K562 (cell line): ENCODE results near the gene OTULIN. TPM values are rescaled to one million over a fixed set of nuclear protein-coding genes. Genes with fewer than 3 reads are reported as not detected.

Source experiments
- ATAC-seq: fragments of 200-7000 bp; cut with Tn5 transposase; 3 replicates; pipeline ENCODE4 v1.9.1; 2020; ENCODE audit warnings: moderate library complexity
- BruUV-seq: library from RNA; stranded (reverse); fragments of 400-500 nt; replicated peaks from 2 replicates; lab custom pipeline; 2021; lab: Mats Ljungman, UMichigan
- CTCF ChIA-PET: fragments of 300-600 bp; formaldehyde crosslinking; extraction: SDS; loops from one replicate; lab custom pipeline; 2021; ENCODE audit warnings: low intra/inter-chr PET ratio; lab: Yijun Ruan, JAX
- POLR2A ChIA-PET: fragments of 300-600, 350-650 bp; sonication (Branson Sonifier 250); formaldehyde crosslinking; extraction: SDS; loops from one replicate; lab custom pipeline; 2021; ENCODE audit warnings: antibody characterized with exemption, inconsistent platforms; lab: Yijun Ruan, JAX
- DNase-seq, 4 experiments: peaks; one replicate each; pipeline versions ENCODE4 v3.0.0 to v3.0.0-alpha.2; 2011 to 2018; ENCODE audit warnings: low spot score in 3 of 4, mixed read lengths in 3 of 4; ENCODE audit errors: extremely low read depth in 1 of 4
- FAIRE-seq: peaks from 2 replicates; lab custom pipeline; 2011; peaks lifted over from hg19 to GRCh38; lab: Jason Lieb, UNC
- H2AFZ ChIP-seq: 2 replicates; pipeline ENCODE4 v1.6.0; 2011; ENCODE audit warnings: low read depth, low read length, control low read depth, inconsistent platforms
- H3K27ac ChIP-seq: fragments of 200-600 bp; 3 replicates; pipeline ENCODE4 v1.8.0; 2011; ENCODE audit warnings: low read depth, mild to moderate bottlenecking, control low read depth, inconsistent platforms, low read length, moderate library complexity, mixed read lengths; ENCODE audit errors: extremely low read depth
- H3K27me3 ChIP-seq, 2 experiments: fragments of 300-600 bp in 1 of 2; 2 replicates in 1 of 2; 3 replicates in 1 of 2; pipeline versions ENCODE4 v1.6.0 to v1.8.0; 2011; ENCODE audit warnings: inconsistent platforms in 2 of 2, low read length in 2 of 2, mild to moderate bottlenecking in 1 of 2, mixed read lengths in 1 of 2, moderate library complexity in 1 of 2; ENCODE audit not compliant: control insufficient read depth in 2 of 2, insufficient read depth in 2 of 2
- H3K36me3 ChIP-seq: fragments of 300-600 bp; 3 replicates; pipeline ENCODE4 v1.8.0; 2011; ENCODE audit warnings: mild to moderate bottlenecking, low read length, inconsistent platforms; ENCODE audit not compliant: control insufficient read depth, insufficient read depth
- H3K4me1 ChIP-seq, 2 experiments: fragments of 200-600 bp in 1 of 2; replicated peaks in 1 of 2; 2 replicates in 1 of 2; 3 replicates in 1 of 2; pipeline versions ENCODE4 v1.5.1 to v1.8.0; 2011; ENCODE audit warnings: inconsistent platforms in 2 of 2, low read length in 2 of 2, mild to moderate bottlenecking in 1 of 2, mixed read lengths in 1 of 2, moderate library complexity in 1 of 2; ENCODE audit not compliant: control insufficient read depth in 2 of 2, insufficient read depth in 2 of 2
- H3K4me2 ChIP-seq: 2 replicates; pipeline ENCODE4 v1.6.1; 2011; ENCODE audit warnings: low read length, control low read depth, inconsistent platforms, mixed read lengths; ENCODE audit not compliant: insufficient read depth
- H3K4me3 ChIP-seq: fragments of 200-600 bp; sonication (generic), shearing (Covaris generic); 2 replicates; pipeline ENCODE4 v1.5.1; 2016; ENCODE audit warnings: control low read depth, inconsistent platforms
- H3K79me2 ChIP-seq: fragments of 200-600 bp; 3 replicates; pipeline ENCODE4 v1.8.0; 2011; ENCODE audit warnings: low read length, inconsistent platforms; ENCODE audit not compliant: control insufficient read depth, insufficient read depth
- H3K9ac ChIP-seq, 2 experiments: 2 replicates each; pipeline versions ENCODE4 v1.6.0 to v1.6.1; 2011; ENCODE audit warnings: low read depth in 2 of 2, low read length in 2 of 2, control low read depth in 1 of 2, inconsistent platforms in 1 of 2, mild to moderate bottlenecking in 1 of 2, mixed read lengths in 1 of 2; ENCODE audit not compliant: insufficient read depth in 1 of 2
- H3K9me1 ChIP-seq: one replicate; pipeline ENCODE4 v1.6.0; 2011; ENCODE audit warnings: inconsistent platforms, mild to moderate bottlenecking, low read length, moderate library complexity; ENCODE audit not compliant: control insufficient read depth, insufficient read depth
- H3K9me3 ChIP-seq: replicated peaks from 2 replicates; pipeline ENCODE4 v1.5.1; 2011; ENCODE audit warnings: low read depth, low read length, inconsistent platforms; ENCODE audit not compliant: control insufficient read depth, insufficient read depth
- H4K20me1 ChIP-seq: replicated peaks from 2 replicates; pipeline ENCODE4 v1.6.1; 2011; ENCODE audit warnings: low read length, inconsistent platforms, mixed read lengths; ENCODE audit not compliant: control insufficient read depth, insufficient read depth
- CHD4 ChIP-seq: fragments of 200-600 bp; sonication (generic); IDR thresholded peaks from 3 replicates; pipeline ENCODE4 v1.6.1; 2012; ENCODE audit warnings: low read depth, mild to moderate bottlenecking, mixed read lengths, low read length, inconsistent platforms; ENCODE audit not compliant: insufficient read depth, insufficient replicate concordance, poor library complexity, severe bottlenecking
- DPF2 ChIP-seq: fragments of 450-650 bp; IDR thresholded peaks from 2 replicates; pipeline ENCODE4 v1.6.1; 2016
- GATAD2A ChIP-seq: fragments of 450-650 bp; IDR thresholded peaks from 2 replicates; pipeline ENCODE4 v1.6.1; 2017
- NELFE ChIP-seq: IDR thresholded peaks from 2 replicates; pipeline ENCODE4 v1.6.1; 2011; ENCODE audit warnings: mild to moderate bottlenecking; ENCODE audit not compliant: insufficient read depth, insufficient read length
- NFE2 ChIP-seq: IDR thresholded peaks from 2 replicates; pipeline ENCODE4 v1.6.1; 2014; ENCODE audit warnings: antibody characterized with exemption, low read depth
- NONO ChIP-seq, 2 experiments: fragments of 200-400 bp in 1 of 2; fragments of 450-650 bp in 1 of 2; formaldehyde crosslinking in 1 of 2; IDR thresholded peaks; 2 replicates each; pipeline ENCODE4 v1.6.1; 2017; ENCODE audit warnings: low read depth in 2 of 2, mild to moderate bottlenecking in 2 of 2, moderate library complexity in 2 of 2, low read length in 1 of 2
- PCBP1 ChIP-seq: fragments of 200-400 bp; formaldehyde crosslinking; IDR thresholded peaks from 2 replicates; pipeline ENCODE4 v1.6.1; 2018; ENCODE audit warnings: mild to moderate bottlenecking, low read depth, low read length; ENCODE audit not compliant: poor library complexity, severe bottlenecking
- SMARCB1 ChIP-seq: IDR thresholded peaks from 2 replicates; pipeline ENCODE4 v1.6.1; 2011; ENCODE audit warnings: improper control_type of control experiment, low read depth; ENCODE audit not compliant: insufficient read length
- TFAM ChIP-seq: fragments of 250-450 bp; sonication (Bioruptor Pico); conservative IDR thresholded peaks from 2 replicates; pipeline ENCODE4 v1.5.0; 2021; ENCODE audit warnings: mild to moderate bottlenecking, moderate library complexity
- ZFX ChIP-seq: sonication (generic); formaldehyde crosslinking; IDR thresholded peaks from 2 replicates; pipeline ENCODE4 v1.8.0; 2022; ENCODE audit warnings: mild to moderate bottlenecking, missing genetic modification reagents, moderate library complexity
- ZNF143 ChIP-seq: sonication (generic); formaldehyde crosslinking; IDR thresholded peaks from 2 replicates; pipeline ENCODE4 v1.9.0; 2022; ENCODE audit warnings: mild to moderate bottlenecking, missing genetic modification reagents
- ZNF780A ChIP-seq: fragments of 250-450 bp; sonication (Bioruptor Pico); IDR thresholded peaks from 2 replicates; pipeline ENCODE4 v1.5.0; 2021; ENCODE audit warnings: mild to moderate bottlenecking
- WGBS: fragments of 100-300 bp; shearing (Covaris generic); methylation state at CpG from one replicate; pipeline ENCODE4 v1.1.6; 2016; ENCODE audit warnings: low coverage, mixed read lengths; ENCODE audit not compliant: insufficient coverage; ENCODE audit errors: missing lambda C conversion rate; 5-methylcytosine and 5-hydroxymethylcytosine counted together
- in situ Hi-C: fragments of 300-500 bp; cut with MboI; formaldehyde crosslinking; loops from 4 replicates; pipeline ENCODE4 v1.15.0; 2018; ENCODE audit warnings: inconsistent platforms, mixed read lengths
- intact Hi-C: fragments of 100-400 bp; cut with micrococcal nuclease; formaldehyde crosslinking; loops from 2 replicates; pipeline ENCODE4 v1.14.2; 2022
- polyA plus RNA-seq, 8 experiments: library from polyadenylated mRNA; depleted of rRNA in 4 of 8; stranded (reverse) in 5 of 8; unstranded in 3 of 8; fragments of >200 nt; fragmentation: Nextera tagmentation in 2 of 8; fragmentation: Illumina TruSeq in 1 of 8; extraction: Ambion mirVana in 2 of 8; extraction: Trizol in 1 of 8; gene quantifications; 2 replicates each; pipeline versions ENCODE4 v1.2.1 to v1.2.3, GENCODE V29; 2011 to 2014; ENCODE audit warnings: inconsistent platforms in 1 of 8, missing spikeins in 1 of 8
- total RNA-seq, 7 experiments: library from RNA; depleted of rRNA in 6 of 7; stranded (reverse); fragments of >200 nt in 6 of 7; fragmentation: Illumina TruSeq in 2 of 7; extraction: Trizol in 2 of 7; gene quantifications; 2 replicates each; pipeline versions ENCODE4 v1.2.1 to v1.2.3, GENCODE V29; 2011 to 2021; ENCODE audit warnings: low replicate concordance in 1 of 7
- TF ChIP-seq, protein P1 (sequence below): fragments of 450-650 bp; IDR thresholded peaks from 2 replicates; pipeline ENCODE4 v1.6.1; 2017; ENCODE audit warnings: antibody characterized with exemption, mild to moderate bottlenecking
- TF ChIP-seq, protein P2 (sequence below): IDR thresholded peaks from 2 replicates; pipeline ENCODE4 v1.6.1; 2014; ENCODE audit warnings: antibody characterized with exemption

OTULIN gene
- total and polyA plus RNA-seq, 9 of the 15 experiments (the other 6 are each of a cell fraction or from before 2014, with no cell fraction given) = 3.3 to 33.6 (median 20.1) TPM

DNA sequence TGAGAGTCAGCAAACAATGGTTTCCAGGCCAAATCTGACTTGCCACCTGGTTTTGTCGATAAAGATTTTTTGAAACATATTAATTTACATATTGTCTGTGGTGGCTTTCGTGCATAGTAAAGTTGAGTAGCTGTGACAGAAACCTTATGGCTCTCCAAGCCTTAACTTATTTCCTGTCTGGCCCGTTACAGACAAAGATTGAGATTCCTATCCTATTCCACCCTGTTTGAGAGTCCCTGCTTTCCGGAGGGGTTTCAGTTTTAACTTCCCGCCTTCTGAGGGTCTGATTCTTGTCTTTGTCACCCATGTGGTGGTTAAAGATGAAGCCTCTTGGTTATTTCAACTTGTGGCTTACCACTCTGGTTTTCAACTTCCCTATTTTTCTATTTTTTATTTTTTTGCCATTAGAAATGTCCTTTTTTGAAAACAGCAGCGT lies 11.4 kb downstream of the OTULIN start (continued):
- TF ChIP-seq, protein P1, sequence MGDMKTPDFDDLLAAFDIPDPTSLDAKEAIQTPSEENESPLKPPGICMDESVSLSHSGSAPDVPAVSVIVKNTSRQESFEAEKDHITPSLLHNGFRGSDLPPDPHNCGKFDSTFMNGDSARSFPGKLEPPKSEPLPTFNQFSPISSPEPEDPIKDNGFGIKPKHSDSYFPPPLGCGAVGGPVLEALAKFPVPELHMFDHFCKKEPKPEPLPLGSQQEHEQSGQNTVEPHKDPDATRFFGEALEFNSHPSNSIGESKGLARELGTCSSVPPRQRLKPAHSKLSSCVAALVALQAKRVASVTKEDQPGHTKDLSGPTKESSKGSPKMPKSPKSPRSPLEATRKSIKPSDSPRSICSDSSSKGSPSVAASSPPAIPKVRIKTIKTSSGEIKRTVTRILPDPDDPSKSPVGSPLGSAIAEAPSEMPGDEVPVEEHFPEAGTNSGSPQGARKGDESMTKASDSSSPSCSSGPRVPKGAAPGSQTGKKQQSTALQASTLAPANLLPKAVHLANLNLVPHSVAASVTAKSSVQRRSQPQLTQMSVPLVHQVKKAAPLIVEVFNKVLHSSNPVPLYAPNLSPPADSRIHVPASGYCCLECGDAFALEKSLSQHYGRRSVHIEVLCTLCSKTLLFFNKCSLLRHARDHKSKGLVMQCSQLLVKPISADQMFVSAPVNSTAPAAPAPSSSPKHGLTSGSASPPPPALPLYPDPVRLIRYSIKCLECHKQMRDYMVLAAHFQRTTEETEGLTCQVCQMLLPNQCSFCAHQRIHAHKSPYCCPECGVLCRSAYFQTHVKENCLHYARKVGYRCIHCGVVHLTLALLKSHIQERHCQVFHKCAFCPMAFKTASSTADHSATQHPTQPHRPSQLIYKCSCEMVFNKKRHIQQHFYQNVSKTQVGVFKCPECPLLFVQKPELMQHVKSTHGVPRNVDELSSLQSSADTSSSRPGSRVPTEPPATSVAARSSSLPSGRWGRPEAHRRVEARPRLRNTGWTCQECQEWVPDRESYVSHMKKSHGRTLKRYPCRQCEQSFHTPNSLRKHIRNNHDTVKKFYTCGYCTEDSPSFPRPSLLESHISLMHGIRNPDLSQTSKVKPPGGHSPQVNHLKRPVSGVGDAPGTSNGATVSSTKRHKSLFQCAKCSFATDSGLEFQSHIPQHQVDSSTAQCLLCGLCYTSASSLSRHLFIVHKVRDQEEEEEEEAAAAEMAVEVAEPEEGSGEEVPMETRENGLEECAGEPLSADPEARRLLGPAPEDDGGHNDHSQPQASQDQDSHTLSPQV = peak; percentile 35; the same call in 1 of the 2 replicates
- TF ChIP-seq SMARCB1 = no peak

DNA sequence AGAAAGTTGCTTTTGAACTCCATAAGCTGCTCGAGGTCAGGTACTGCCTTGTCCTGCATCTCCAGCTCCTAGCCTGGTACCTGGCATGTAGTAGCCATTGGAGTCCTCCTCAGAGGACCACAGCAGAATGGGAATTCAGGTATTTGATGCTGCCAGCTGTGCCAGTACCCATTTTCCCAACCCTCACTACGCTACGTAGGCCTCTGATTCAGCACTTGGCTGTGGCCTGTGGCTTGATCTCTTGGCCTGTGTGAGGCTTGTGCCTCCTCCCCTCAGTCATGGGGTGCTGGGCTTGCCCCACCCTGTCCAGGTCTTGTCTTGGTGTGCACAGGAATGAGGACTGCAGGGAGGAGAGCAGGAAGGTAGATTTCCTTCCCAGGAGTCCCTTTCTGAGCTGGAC lies 11.8 kb downstream of the OTULIN start:
- 0 out of 2 replicates have a peak, but pooled peaks cover 4% of the 10 kb centered on the region for H4K20me1 ChIP-seq
- H3K79me2 ChIP-seq = peaks cover 69% of the 10 kb centered on the region
- peaks cover 59% of the 10 kb centered on the region for H3K36me3 ChIP-seq
- 16% methylated on average over 3 of the region's 3 CpGs for WGBS
- H2AFZ ChIP-seq = peak overlapping the region; percentile 18
- in situ Hi-C loops = no loop called here
- peak overlapping the region; percentile 32 to 53; a peak in 3 of 4 replicates for H3K9ac ChIP-seq
- intact Hi-C loops = no loop called here
- ChIA-PET CTCF (no interaction called here), POLR2A (interaction anchor here (1.6 kb wide), 1 partner anchor 9 kb away, joined by 4 read pairs; no protein-coding TSS in a partner anchor)
- BruUV-seq = no TSS peak
- H3K4me2 ChIP-seq = peak overlapping the region; percentile 69
- DNase-seq = peak in 3 of 4 experiments; percentile 46 to 85 (median 77)
- no peak overlapping the region for H3K4me3 ChIP-seq
- H3K27me3 ChIP-seq = no peaks in the 10 kb centered on the region
- H3K9me3 ChIP-seq = no peaks in the 10 kb centered on the region
- peak overlapping the region; percentile 58; the same call in 2 of the 3 replicates for H3K27ac ChIP-seq
- peaks cover 5% of the 10 kb centered on the region for H3K9me1 ChIP-seq
- H3K4me1 ChIP-seq = peaks cover 5 to 21% of the 10 kb centered on the region in 2 experiments
- ATAC-seq = peak; percentile 95
- peak; percentile 82 for FAIRE-seq
- no peak for TF ChIP-seq GATAD2A
- TF ChIP-seq, protein P2, sequence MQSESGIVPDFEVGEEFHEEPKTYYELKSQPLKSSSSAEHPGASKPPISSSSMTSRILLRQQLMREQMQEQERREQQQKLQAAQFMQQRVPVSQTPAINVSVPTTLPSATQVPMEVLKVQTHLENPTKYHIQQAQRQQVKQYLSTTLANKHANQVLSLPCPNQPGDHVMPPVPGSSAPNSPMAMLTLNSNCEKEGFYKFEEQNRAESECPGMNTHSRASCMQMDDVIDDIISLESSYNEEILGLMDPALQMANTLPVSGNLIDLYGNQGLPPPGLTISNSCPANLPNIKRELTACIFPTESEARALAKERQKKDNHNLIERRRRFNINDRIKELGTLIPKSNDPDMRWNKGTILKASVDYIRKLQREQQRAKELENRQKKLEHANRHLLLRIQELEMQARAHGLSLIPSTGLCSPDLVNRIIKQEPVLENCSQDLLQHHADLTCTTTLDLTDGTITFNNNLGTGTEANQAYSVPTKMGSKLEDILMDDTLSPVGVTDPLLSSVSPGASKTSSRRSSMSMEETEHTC = peak; percentile 88
- no peak for TF ChIP-seq NONO (IDR thresholded peaks at IDR 0.05; ENCODE audit: low read depth in 2 of 2, low read length in 1 of 2)
- TF ChIP-seq DPF2 = peak; percentile 54
- TF ChIP-seq NELFE = no peak
- no peak for TF ChIP-seq CHD4
- TF ChIP-seq TFAM = no peak
- peak; percentile 81 for TF ChIP-seq ZFX
- no peak for TF ChIP-seq ZNF780A (CRISPR knock-in tag)
- peak; percentile 73 for TF ChIP-seq NFE2
- TF ChIP-seq ZNF143 (CRISPR knock-in tag) = no peak
- no peak for TF ChIP-seq PCBP1
